ENCODE results near the gene FRAT1.

Gene FRAT1

DNA sequence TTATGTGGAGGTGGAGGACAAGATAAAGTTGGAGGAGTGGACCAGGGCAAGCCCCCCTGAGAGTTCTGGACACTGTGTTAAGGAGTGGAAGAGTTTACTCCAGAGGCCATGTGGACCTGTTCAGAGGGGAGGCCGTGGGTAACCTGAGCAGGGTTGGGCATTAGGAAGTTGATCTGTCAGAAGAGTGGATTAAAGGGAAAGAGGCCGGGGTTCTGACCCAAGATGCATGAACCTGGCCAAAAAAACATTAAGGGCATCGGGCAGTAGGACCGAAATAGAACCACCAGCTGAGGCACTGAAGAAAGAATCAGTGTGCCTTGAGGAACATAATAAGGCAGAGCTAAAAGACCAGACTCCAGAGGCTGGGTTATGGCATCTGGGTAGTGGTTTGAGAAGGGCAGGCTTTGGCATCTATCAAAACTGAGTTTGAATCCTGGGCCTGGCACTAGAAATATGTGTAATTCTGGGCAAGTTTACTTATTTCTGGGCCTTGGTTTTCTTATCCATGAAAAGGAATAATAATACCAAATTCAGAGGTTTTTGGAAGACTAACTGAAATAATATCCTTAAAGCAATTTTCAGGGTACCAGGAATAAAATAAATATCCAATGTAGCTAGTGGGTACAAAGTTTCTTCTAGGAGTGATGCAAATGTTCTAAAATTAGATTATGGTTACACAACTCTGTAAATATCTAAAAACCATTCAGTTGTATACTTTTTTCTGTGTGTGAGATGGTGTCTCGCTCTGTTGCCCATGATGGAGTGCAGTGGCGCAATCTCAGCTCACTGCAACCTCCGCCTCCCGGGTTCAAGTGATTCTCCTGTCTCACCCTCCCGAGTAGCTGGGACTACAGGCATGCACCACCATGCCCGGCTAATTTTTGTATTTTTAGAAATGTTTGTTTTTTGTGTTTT lies 10.9 kb upstream of the FRAT1 start:
- no peak for DNase-seq (ENCODE audit: low spot score)

DNA sequence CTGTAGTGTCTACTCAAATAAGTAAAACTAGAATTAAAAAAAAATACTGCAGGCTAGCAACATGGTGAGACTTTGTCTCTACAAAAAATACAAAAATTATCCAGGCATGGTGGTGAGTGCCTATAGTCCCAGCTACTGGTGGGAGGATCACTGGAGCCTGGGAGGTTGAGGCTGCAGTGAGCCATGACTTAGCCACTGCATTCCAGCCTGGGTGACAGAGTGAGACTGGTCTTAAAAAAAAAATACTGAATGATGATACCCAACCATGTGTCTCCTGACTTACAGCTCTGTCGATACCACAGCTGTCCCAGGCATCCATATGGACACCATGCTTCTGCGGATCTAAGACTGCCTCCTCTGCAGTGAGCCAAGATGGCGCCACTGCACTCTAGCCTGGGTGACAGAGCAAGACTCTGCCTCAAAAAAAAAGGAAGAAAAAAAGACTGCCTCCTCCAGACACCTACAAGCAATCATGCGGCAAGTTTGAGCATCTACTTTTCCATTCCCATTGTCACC lies 7.9 kb upstream of the FRAT1 start:
- DNase-seq (ENCODE audit: low spot score), result no peak

DNA sequence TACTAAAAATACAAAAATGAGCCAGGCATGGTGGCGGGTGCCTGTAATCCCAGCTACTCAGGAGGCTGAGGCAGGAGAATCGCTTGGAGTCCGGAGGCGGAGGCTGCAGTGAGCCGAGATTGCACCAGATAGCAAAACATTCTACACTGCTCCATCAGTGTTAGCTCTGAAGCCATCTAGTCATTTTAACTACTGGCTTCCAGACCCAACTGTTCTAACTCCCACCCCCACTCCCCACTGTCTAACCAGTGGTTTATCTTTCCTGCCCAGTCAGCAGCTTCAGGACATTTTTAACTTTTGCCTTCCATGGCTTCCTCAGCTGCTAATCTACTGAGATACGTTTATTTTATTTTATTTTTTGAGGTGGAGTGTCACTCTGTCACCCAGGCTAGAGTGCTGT lies 6.2 kb upstream of the FRAT1 start:
- no peak for DNase-seq (ENCODE audit: low spot score)

DNA sequence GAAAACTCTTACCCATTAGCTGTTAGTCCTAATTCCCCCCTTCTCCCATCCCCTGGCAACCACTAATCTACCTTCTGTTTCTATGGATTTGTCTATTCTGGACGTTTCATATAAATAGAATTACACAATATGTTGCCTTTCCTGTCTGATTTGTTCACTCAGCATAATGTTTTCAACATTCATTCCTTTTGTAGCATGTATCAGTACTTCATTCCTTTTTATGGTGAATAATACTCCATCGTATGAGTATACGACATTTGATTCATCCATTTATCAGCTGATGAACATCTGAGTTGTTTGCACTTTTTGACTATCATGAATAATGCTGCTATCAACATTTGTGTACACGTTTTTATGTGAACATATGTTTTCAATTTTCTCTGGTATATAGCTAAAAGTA lies 4.4 kb upstream of the FRAT1 start:
- peak; percentile 24 for DNase-seq (ENCODE audit: low spot score)

DNA sequence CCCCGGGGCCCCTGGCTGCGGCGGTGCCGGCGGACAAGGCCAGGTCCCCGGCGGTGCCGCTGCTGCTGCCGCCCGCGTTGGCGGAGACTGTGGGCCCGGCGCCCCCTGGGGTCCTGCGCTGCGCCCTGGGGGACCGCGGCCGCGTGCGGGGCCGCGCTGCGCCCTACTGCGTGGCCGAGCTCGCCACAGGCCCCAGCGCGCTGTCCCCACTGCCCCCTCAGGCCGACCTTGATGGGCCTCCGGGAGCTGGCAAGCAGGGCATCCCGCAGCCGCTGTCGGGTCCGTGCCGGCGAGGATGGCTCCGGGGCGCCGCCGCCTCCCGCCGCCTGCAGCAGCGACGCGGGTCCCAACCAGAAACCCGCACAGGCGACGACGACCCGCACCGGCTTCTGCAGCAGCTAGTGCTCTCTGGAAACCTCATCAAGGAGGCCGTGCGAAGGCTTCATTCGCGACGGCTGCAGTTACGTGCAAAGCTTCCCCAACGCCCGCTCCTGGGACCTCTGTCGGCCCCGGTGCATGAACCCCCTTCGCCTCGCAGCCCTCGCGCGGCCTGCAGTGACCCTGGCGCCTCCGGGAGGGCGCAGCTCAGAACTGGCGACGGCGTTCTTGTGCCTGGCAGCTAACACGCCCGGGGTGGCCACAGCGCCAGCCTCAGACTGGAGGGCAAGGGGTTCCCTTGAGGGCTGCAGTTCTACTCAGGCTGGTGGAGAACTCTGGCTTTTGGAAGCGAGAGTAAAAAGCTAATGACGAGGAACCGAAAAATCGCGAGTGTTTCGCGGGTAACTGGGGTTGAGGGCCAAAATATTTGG lies 804 bp downstream of the FRAT1 start:
- DNase-seq (ENCODE audit: low spot score), result no peak

DNA sequence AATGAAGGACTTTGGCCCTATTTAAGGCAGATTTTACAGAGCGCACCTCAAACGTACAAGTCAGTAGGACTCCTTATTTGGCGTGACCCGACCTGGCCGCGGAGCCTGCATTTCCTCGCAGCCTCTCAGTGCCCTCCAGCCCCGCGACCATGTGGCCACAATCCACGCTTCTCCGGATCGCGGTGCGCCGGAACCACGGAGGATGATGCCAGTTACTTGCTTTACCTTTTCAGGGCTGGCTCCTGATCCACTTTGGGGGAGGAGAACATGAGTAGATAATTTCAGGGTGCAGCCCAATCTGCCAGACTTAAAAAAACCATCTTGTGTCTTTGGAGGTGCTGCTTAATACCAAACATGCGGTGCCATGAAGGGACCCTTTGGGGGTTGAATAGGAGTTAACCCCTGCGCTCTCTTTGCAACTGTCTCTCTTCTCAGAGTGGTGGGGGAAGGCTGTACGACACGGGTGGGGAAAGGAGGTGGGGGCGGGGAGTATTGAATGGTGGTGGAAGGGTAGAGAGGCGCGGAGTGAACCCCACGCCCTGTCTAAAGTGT lies 1.5 kb downstream of the FRAT1 start:
- no peak for DNase-seq (ENCODE audit: low spot score)

DNA sequence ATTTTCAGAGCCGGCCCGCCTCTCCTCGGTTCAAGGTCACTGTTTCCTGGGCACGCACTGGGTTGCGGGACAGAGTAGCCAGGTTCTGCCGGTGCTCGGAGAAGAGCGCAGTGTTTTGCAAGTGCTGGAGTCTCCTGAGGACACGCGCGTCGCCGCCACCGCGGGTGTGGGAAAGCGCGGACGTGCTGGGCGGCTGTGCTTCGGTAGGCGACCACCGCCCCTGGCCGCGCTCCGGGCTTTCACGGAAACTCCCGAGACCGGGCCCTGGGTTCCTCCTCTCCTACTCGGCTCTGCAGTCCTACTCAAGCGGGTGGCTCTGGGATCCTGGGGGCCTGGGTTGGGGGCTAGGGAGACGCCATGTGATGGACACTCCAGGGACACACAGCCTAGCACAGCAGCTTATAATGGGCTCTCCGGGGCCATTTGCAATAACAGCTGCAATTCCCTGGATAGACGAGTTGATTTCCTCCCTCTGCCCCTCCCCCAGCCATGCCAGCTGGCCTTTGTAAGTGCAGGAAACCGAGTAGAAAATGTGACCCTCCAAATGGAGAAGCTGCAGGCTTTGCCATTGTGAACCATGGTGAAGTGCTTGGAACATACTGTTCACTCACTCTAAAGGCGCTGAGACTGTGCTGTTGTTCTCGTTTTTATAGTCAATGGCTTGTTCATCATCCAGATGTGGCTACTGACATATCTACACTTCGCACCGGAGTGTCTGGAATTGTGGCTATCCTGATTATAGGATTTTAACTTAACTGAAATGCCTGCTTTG lies 2.1 kb downstream of the FRAT1 start:
- DNase-seq (ENCODE audit: low spot score), result no peak

DNA sequence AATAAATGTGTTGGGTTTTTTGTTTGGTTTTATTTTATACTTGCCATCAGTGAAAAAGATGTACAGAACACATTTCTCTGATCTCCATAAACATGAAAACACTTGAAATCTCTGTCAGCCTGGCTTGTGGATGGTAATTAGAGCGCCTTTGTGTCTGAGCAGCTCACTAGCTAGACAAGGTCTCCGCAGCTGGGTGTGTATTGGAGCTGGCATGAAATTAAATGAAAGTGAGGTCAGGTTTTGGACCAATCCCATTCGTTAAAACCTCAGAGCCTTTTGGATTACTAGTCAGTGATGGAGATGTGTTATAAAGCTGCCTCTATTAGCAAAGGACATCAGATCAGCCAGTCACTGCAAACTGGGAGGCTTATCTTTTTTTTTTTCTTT lies 2.7 kb downstream of the FRAT1 start:
- DNase-seq (ENCODE audit: low spot score), result no peak

DNA sequence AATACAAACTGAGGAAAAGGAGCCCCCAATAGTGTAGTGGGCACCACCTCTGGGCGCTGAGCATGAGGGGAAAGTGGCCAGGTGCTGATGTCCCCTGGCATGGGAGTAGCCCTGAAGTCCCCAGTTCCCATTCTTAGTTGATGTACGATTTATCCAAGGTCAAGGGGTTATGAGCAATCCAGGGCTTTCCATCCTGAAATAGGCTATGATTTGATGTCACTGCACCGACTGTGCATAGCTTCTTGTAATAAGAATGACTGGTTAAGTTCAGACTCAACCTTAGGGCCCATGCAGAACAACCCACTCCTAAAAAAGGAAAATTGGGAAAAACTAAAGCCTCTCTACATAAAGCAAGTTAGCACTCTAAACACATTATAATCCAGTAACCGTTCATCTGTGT lies 4.4 kb downstream of the FRAT1 start:
- DNase-seq (ENCODE audit: low spot score), result no peak

DNA sequence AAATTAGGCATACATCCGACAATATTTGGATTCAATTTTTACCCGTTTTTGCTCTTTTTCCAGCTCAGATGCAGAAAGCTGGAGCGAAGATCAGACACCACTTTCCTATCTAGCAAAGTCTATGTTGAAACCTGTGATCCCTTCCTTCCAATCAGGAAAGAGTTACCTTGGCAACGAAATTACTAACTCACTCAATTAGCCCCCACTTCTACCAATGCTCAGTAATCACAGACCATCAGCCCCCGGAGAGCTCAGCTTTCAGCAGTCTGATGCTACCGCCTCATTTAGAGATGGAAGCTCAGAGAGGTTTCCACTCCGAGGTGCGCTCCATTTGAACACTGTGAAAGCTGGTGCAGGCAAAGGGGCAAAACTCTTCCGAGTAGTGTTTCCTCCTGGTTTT lies 6.7 kb downstream of the FRAT1 start:
- DNase-seq (ENCODE audit: low spot score), result no peak

DNA sequence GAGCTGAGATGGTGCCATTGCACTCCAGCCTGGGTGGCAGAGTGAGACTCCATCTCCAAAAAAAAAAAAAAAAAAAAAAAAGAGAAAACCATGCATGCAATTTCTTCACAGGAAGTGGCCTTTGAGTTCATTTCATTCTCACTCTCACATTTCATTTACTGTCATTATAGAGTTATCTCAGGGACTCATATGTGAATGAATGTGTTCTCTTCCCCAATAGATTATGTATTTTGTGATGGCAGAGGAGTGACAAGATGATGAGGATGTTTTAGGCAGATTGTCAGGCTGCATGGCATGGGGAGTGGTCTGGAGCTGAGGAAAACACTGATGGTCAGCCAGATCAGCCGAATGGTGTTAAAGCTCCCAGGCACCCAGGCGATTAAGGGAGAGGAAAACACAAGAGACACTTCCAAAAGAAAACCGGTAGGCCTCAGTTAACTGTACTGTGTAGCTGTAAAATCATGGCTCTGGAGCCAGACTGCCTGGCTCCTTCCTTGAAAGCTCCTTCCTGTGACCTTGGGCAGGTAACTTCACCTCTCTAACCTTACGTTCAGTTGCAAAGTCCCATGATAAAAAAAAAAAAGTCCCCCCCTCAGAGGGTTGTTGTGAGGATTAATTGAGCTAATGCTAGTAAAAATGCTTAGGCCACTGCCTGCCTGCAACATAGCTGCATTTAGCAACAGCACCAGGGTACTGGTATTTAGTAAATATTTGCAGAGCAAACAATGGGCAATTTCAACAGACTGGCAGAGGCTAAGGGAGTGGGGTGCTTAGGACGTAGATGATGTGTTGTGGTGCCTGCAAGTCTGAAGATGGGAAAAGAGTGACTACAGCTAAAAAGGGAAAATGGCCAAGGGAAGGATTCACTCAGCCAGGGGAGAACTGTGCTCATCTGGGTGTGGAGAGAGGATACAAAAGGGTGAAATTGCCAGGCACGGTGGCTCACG lies 8.6 kb downstream of the FRAT1 start:
- no peak for DNase-seq (ENCODE audit: low spot score)

DNA sequence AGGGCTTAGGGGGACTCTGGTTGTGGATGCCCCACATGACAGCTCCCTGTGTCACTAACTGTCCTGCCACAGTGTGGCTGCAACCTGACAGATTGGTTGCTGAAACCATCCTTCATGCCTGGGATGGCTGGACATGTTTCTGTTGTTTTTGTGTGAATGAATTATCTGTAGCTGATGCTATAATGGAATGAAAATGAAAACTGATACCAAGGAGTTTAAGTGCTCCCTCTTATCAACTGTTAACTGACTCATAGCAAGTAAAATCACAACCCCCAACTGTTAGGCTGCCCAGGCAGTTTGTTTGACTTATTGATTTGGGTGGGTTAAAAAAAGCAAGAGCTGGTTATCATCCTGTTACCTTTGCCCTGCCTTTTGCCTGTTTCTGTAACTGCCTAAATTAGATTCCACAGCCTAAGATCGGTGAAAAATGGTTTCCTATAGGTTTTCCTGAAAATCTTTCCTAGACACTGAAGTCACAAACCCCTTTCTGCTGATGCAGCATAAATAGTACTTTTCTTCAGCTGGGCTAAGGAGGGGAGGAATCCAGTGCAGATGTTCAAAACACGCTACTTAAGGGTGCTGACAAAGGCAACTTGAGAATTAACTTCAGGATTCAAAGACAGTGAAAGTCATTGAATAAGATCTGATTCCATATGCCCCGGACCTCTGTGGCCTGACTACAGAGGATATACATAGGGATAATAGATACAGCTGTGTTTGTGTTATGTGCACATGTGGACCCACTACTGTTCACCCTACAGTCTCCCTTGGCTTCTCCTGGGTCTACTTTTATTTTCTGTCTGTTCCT lies 9.8 kb downstream of the FRAT1 start:
- no peak for DNase-seq (ENCODE audit: low spot score)

DNA sequence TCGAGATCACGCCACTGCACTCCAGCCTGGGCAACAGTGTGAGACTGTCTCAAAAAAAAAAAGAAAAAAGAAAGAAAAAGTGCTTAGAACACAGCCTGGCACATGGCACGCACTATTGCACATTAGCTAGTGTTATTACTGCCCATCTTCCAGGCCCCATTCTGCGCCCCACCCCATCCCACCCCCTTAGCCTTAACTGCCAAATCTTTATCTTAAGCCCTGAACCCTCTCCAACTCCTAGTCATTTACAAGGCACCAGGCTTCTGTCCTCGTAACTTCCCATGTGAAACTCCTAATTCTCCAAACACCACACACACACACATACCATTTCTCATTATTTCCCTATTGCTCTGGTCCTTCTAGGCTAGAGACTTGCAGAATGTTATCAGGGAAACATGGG lies 10.7 kb downstream of the FRAT1 start:
- DNase-seq (ENCODE audit: low spot score), result no peak

DNA sequence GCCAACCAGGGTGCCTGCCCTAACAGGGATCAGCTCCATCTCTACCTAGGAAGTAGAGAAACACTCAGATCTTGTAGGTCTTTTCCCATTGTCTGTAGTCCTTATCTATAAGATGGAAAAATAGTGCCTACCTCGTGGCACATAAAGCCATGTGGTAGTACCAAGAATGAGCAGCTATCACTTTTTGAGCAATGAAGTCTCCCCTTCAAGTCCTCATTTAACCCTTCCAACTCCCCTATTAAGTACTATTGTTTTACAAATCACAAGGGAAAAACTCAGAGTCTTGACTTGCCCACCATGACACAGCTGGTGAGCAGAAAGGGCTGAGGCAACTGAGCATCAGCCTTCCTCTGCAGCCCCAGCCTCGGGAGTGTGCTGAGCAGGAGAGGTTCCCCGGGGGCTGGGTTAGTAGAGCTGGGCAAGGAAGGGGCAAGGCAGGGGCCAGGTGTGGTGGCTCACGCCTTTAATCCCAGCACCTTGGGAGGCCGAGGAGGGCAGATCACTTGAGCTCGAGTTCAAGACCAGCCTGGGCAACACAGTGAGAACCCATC lies 12.2 kb downstream of the FRAT1 start:
- DNase-seq (ENCODE audit: low spot score), result no peak

DNA sequence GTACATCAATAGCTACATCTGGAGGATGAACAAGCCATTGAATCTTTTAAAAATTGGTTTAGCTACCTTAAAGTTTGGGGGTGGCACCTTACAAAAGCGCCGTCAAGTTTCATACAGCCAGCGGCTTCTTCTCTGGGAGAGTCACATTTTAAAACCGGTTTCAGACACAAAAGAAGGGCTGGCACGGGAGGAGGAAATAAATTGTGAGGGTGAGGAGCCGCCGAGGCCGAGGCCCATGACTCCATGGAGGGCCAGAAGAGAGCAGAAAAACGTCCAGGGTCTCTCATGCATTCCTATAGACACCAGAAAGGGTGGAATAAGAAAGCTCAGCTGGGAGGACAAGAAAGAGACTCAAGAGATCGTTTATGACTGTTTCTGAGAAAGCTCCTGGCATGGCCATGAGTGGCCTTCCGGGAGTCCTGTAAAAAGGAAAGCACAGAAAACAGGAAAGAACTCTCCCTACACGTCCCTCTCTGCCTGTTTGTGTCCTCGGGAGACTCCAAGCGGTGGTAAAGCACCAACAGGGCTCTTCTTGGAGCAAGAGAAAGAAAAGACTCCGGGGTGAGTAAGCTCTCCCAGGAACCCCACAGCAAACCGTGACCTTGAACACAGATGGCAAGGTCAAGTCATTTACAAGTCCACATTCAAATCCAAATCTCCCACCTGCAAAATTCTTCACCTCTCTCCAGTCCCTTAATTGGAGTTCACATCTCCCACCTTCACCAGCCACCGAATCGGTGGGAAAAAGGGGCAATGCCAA lies 13.7 kb downstream of the FRAT1 start:
- peak; percentile 92 for DNase-seq (ENCODE audit: low spot score)

DNA sequence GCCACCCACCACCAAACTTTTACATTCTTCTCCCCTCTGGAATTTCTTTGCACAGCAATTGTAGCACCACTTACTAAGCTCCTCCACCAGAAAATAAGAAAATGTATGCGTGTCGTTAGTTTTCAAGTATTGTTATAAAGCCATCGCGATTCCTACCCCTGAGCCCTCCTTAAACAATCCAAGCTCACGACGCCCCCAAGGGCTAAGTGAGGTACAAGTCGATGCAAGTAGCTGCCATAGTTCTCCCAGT lies 14.2 kb downstream of the FRAT1 start:
- DNase-seq (ENCODE audit: low spot score), result peak; percentile 76

DNA sequence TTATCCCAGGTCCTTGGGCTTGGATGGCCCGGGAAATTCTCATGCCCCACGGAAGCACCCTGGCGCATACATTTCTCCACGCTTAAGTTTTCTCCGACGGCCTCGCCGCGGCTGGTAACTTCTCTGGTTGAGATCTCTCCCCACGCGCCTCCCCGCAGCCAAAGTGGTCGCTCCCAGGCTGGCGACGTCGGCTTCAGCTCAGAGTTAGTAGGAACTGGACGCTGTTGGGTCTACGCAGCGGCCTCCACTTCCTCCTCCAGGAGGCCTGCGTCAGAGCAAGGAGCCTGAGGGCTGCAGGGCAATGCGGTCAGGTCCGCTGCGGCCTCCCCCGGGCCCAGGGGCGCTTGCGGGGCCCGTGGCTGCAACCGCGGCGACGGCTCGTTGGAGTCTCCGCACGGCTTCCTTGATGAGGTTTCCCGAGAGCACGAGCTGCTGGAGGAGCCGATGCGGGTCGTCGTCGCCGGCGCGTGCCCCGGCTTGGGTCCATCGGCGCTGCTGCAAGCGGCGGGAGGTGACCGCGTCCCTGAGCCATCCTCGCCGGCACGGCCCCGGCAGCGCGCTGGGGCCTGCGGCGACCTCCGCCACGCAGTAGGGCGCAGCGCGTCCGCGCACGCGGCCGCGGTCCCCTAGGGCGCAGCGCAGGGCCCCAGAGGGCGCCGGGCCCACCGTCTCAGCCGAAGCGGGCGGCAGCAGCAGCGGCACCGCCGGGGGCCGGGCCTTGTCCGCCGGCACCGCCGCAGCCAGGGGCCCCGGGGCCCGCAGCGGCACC lies 14.7 kb downstream of the FRAT1 start:
- peak; percentile 79 for DNase-seq (ENCODE audit: low spot score)

DNA sequence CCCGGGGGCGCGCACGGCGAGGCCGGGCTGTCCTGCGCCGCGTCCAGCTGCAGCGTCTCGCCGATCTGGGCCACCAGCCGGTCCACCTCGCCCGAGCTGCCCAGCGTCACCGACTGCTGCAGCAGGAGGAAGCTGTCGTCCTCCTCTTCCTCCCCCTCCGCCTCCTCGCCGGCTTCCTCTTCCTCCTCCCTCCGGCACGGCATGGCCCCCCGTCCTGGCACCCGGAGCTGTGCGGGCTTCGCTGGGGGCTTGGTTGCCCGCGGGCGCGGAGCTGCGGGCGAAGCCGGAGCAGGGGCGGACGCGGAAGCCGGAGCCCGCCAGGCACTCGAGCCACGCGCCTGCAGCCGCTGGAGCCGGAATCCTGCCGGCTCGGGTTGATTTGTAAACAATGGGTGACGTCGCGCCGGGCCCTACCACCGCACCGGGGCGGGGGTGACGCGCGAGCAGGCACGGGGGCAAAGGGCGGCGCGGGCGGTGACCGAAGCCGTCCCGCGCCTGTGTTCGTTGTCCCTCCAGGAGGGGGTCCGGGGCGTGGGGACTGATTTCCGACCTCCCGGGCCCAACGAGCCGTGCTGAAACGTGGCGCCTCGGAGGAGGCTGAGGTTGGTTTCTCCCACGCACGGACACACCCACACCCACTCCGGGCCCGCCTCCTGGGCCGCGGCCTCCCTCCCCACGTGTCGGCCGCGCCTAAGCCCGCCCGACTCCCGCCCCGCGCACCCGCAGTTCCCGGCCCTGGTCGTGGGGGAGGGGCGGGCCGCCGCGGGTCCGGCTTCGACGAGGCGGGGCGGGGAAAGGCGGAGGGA lies 15.5 kb downstream of the FRAT1 start, which contains the start of gene FRAT2:
TSS of gene FRAT2 (minus strand) at position 360 of the 806 bp plus-strand sequence. CDS start at position 203, 157 bp downstream.
- DNase-seq (ENCODE audit: low spot score), result peak; percentile 88

All from RKO (cell line).